Astrocyte (in vitro differentiated cells and primary cell): ENCODE data around the gene N4BP2L1. TPM values are rescaled to one million over a fixed set of nuclear protein-coding genes. Genes with fewer than 3 reads are reported as not detected.
"Not testable (repeated sequence)": the region's sequence is repeated elsewhere in the genome, so short reads cannot be mapped to it uniquely, and the experiment has no call there.

ENCODE experiments used
- DNase-seq: peaks from one replicate; pipeline ENCODE4 v3.0.0-alpha.2; 2010; ENCODE audit warnings: low read depth
- FAIRE-seq: peaks from 2 replicates; lab custom pipeline; 2011; peaks lifted over from hg19 to GRCh38; lab: Jason Lieb, UNC
- H2AFZ ChIP-seq: 2 replicates; pipeline ENCODE4 v1.6.0; 2012; ENCODE audit warnings: low read depth, low read length, inconsistent platforms
- H3K27ac ChIP-seq: 2 replicates; pipeline ENCODE4 v1.5.1; 2011; ENCODE audit warnings: low read depth, low read length, inconsistent platforms
- H3K27me3 ChIP-seq: 2 replicates; pipeline ENCODE4 v1.6.0; 2011; ENCODE audit warnings: low read length, inconsistent platforms; ENCODE audit not compliant: insufficient read depth
- H3K36me3 ChIP-seq: 2 replicates; pipeline ENCODE4 v1.5.1; 2011; ENCODE audit warnings: low read length, inconsistent platforms; ENCODE audit not compliant: insufficient read depth
- H3K4me1 ChIP-seq: 2 replicates; pipeline ENCODE4 v1.5.1; 2011; ENCODE audit warnings: low read length, inconsistent platforms; ENCODE audit not compliant: insufficient read depth
- H3K4me2 ChIP-seq: 2 replicates; pipeline ENCODE4 v1.6.0; 2012; ENCODE audit warnings: low read length, inconsistent platforms
- H3K4me3 ChIP-seq: 2 replicates; pipeline ENCODE4 v1.5.1; 2011; ENCODE audit warnings: low read depth, mild to moderate bottlenecking, low read length, inconsistent platforms; ENCODE audit not compliant: insufficient read depth
- H3K79me2 ChIP-seq: 2 replicates; pipeline ENCODE4 v1.6.0; 2012; ENCODE audit warnings: mild to moderate bottlenecking, low read length, inconsistent platforms; ENCODE audit not compliant: insufficient read depth
- H3K9ac ChIP-seq: 2 replicates; pipeline ENCODE4 v1.6.0; 2012; ENCODE audit warnings: mild to moderate bottlenecking, low read length, inconsistent platforms
- H3K9me3 ChIP-seq: 2 replicates; pipeline ENCODE4 v1.5.1; 2012; ENCODE audit warnings: low read depth, mild to moderate bottlenecking, low read length, inconsistent platforms; ENCODE audit not compliant: insufficient read depth
- H4K20me1 ChIP-seq: 2 replicates; pipeline ENCODE4 v1.6.0; 2012; ENCODE audit warnings: low read length, inconsistent platforms; ENCODE audit not compliant: insufficient read depth
- H3K27ac Mint-ChIP-seq: one replicate; pipeline ENCODE4 v1.8.0; 2021; ENCODE audit warnings: mild to moderate bottlenecking, mixed read lengths; ENCODE audit not compliant: unreplicated experiment
- H3K27me3 Mint-ChIP-seq: one replicate; pipeline ENCODE4 v1.8.0; 2021; ENCODE audit warnings: low read depth, mixed read lengths; ENCODE audit not compliant: unreplicated experiment
- H3K36me3 Mint-ChIP-seq: one replicate; pipeline ENCODE4 v1.8.0; 2021; ENCODE audit warnings: low read depth, mixed read lengths; ENCODE audit not compliant: unreplicated experiment
- H3K4me1 Mint-ChIP-seq: one replicate; pipeline ENCODE4 v1.8.0; 2021; ENCODE audit warnings: low read depth, mixed read lengths; ENCODE audit not compliant: unreplicated experiment
- H3K4me3 Mint-ChIP-seq: one replicate; pipeline ENCODE4 v1.8.0; 2021; ENCODE audit warnings: mild to moderate bottlenecking, moderate library complexity, mixed read lengths; ENCODE audit not compliant: unreplicated experiment
- H3K9me3 Mint-ChIP-seq: one replicate; pipeline ENCODE4 v1.8.0; 2021; ENCODE audit warnings: mild to moderate bottlenecking, mixed read lengths; ENCODE audit not compliant: unreplicated experiment
- EZH2 ChIP-seq: IDR thresholded peaks from 2 replicates; pipeline ENCODE4 v1.6.1; 2012; ENCODE audit warnings: mild to moderate bottlenecking, low read length, inconsistent platforms; ENCODE audit not compliant: insufficient read depth
- total RNA-seq: library from RNA; stranded (reverse); gene quantifications from 2 replicates; pipeline ENCODE4 v1.2.1, GENCODE V29; 2021
- TF ChIP-seq, protein P1 (sequence below): IDR thresholded peaks from 2 replicates; pipeline ENCODE4 v1.5.1; 2011; ENCODE audit warnings: low read depth, mild to moderate bottlenecking, inconsistent platforms, low read length, moderate library complexity; ENCODE audit not compliant: insufficient read depth

Gene N4BP2L1
- total RNA-seq, 1 donor from 2014 or later: 2.2 TPM

- H3K4me3 ChIP-seq: no peak overlapping the region
- H3K27me3 Mint-ChIP-seq: no peaks in the 10 kb centered on the region
- no peaks in the 10 kb centered on the region for H4K20me1 ChIP-seq
- no peaks in the 10 kb centered on the region for H3K4me1 ChIP-seq
- no peak overlapping the region for H3K27ac Mint-ChIP-seq
- no peak overlapping the region for H3K27ac ChIP-seq
- TF ChIP-seq, protein P1, sequence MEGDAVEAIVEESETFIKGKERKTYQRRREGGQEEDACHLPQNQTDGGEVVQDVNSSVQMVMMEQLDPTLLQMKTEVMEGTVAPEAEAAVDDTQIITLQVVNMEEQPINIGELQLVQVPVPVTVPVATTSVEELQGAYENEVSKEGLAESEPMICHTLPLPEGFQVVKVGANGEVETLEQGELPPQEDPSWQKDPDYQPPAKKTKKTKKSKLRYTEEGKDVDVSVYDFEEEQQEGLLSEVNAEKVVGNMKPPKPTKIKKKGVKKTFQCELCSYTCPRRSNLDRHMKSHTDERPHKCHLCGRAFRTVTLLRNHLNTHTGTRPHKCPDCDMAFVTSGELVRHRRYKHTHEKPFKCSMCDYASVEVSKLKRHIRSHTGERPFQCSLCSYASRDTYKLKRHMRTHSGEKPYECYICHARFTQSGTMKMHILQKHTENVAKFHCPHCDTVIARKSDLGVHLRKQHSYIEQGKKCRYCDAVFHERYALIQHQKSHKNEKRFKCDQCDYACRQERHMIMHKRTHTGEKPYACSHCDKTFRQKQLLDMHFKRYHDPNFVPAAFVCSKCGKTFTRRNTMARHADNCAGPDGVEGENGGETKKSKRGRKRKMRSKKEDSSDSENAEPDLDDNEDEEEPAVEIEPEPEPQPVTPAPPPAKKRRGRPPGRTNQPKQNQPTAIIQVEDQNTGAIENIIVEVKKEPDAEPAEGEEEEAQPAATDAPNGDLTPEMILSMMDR: no peak
- TF ChIP-seq EZH2: no peak
- FAIRE-seq (no peak), DNase-seq (no peak)
- H3K9ac ChIP-seq: no peak overlapping the region
- no peaks in the 10 kb centered on the region for H3K27me3 ChIP-seq
- H3K4me1 Mint-ChIP-seq: no peaks in the 10 kb centered on the region
- no peak overlapping the region for H2AFZ ChIP-seq
- no peaks in the 10 kb centered on the region for H3K9me3 Mint-ChIP-seq
- H3K4me2 ChIP-seq: no peak overlapping the region
- no peaks in the 10 kb centered on the region for H3K79me2 ChIP-seq
- H3K9me3 ChIP-seq: no peaks in the 10 kb centered on the region
- H3K36me3 ChIP-seq: no peaks in the 10 kb centered on the region
- H3K4me3 Mint-ChIP-seq: no peak overlapping the region
- H3K36me3 Mint-ChIP-seq: no peaks in the 10 kb centered on the region
Measured at GRCh38 chr13:32354040-32354439, 73.9 kb downstream of the N4BP2L1 start.

GRCh38 chr13:32350839-32351441 lies 77.0 kb downstream of the N4BP2L1 start:
- not testable (repeated sequence) for H3K9ac ChIP-seq, H3K4me3 Mint-ChIP-seq, H3K4me1 ChIP-seq, H2AFZ ChIP-seq, H3K79me2 ChIP-seq, H3K27ac Mint-ChIP-seq, H3K9me3 Mint-ChIP-seq, H3K27me3 Mint-ChIP-seq, DNase-seq, H3K9me3 ChIP-seq, H3K27ac ChIP-seq, H3K4me2 ChIP-seq, H3K4me1 Mint-ChIP-seq, H3K27me3 ChIP-seq, FAIRE-seq, H3K36me3 Mint-ChIP-seq, H4K20me1 ChIP-seq, H3K4me3 ChIP-seq, H3K36me3 ChIP-seq

Other genes starting within 250 kb of the N4BP2L1 start
- gene ZAR1L, start 112.8 kb downstream of the N4BP2L1 start, total RNA-seq: not detected in 2 replicates
- 3.4 and 6.4 TPM in 2 replicates for gene BRCA2, start 112.6 kb downstream of the N4BP2L1 start, total RNA-seq
- gene N4BP2L2, start 110.7 kb upstream of the N4BP2L1 start, total RNA-seq: 76.9 and 81.9 TPM in 2 replicates
- 42.7 and 43.1 TPM in 2 replicates for gene PDS5B, start 158.3 kb upstream of the N4BP2L1 start, total RNA-seq